Choroid plexus epithelial cell (primary cell): ENCODE results near the gene FGF18.

Experiments
- DNase-seq: peaks from one replicate; pipeline ENCODE4 v3.0.0-alpha.2; 2010; ENCODE audit warnings: low read depth
- H3K4me3 ChIP-seq: 2 replicates; pipeline ENCODE4 v1.5.1; 2011; ENCODE audit warnings: low read depth, mild to moderate bottlenecking, control low read depth, low read length, moderate library complexity
- TF ChIP-seq, protein P1 (sequence below): conservative IDR thresholded peaks from 2 replicates; pipeline ENCODE4 v1.5.1; 2011; ENCODE audit warnings: low read depth, mild to moderate bottlenecking, control low read depth, inconsistent platforms, low read length, moderate library complexity

FGF18 gene

GRCh38 chr5:171436804-171437285, 17.4 kb downstream of the FGF18 start:
- DNase-seq: no peak
- no peak overlapping the region for H3K4me3 ChIP-seq
- TF ChIP-seq, protein P1, sequence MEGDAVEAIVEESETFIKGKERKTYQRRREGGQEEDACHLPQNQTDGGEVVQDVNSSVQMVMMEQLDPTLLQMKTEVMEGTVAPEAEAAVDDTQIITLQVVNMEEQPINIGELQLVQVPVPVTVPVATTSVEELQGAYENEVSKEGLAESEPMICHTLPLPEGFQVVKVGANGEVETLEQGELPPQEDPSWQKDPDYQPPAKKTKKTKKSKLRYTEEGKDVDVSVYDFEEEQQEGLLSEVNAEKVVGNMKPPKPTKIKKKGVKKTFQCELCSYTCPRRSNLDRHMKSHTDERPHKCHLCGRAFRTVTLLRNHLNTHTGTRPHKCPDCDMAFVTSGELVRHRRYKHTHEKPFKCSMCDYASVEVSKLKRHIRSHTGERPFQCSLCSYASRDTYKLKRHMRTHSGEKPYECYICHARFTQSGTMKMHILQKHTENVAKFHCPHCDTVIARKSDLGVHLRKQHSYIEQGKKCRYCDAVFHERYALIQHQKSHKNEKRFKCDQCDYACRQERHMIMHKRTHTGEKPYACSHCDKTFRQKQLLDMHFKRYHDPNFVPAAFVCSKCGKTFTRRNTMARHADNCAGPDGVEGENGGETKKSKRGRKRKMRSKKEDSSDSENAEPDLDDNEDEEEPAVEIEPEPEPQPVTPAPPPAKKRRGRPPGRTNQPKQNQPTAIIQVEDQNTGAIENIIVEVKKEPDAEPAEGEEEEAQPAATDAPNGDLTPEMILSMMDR: no peak

- DNase-seq: peak; percentile 8
- no peak overlapping the region for H3K4me3 ChIP-seq
- TF ChIP-seq, protein P1: peak; percentile 17
Measured at GRCh38 chr5:171437286-171437821, 17.9 kb downstream of the FGF18 start.

GRCh38 chr5:171438738-171439137, 19.3 kb downstream of the FGF18 start:
- no peak overlapping the region for H3K4me3 ChIP-seq
- TF ChIP-seq, protein P1: no peak
- DNase-seq: no peak

GRCh38 chr5:171441246-171441791, 21.9 kb downstream of the FGF18 start:
- H3K4me3 ChIP-seq: no peak overlapping the region
- no peak for DNase-seq
- TF ChIP-seq, protein P1: no peak

DNA sequence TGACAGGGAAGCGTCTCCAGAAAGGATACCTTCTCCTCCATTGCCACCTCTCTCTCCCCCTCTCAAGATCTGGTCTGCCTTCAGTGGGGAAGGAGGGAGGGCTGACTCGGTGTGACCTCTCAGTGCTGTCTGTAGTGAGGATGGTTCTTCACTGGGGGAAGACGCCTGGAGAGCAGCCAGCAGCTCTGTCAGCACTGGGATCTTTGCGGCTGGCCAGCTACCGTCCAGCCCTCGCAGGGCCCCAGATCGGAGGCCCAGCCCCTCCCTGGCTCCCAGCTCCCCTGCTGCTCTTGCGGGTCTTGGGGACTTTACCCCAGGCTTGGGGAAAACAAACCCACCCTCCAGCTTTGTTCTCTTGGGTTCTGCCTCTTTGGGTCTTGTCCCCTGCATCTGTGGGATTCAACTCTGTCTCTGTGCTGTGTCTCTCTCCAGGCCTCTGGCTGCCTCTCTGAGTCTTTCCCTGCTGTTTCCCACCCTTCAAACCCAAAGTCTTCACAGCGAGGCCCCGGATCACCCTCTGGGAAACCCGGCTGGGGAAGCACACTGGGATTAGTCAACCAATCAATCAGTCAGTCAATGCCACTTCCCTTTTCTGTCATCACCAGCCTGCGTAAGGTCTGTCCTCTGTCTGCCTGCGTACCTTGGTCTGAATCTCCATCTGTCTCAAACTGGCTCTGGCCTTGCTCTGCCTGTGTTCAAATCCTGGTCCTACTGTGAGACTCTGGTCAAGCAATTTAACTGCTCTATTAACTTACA, 23.0 kb downstream of the FGF18 start:
- peak; percentile 78 for DNase-seq
- no peak overlapping the region for H3K4me3 ChIP-seq
- TF ChIP-seq, protein P1: no peak

DNA sequence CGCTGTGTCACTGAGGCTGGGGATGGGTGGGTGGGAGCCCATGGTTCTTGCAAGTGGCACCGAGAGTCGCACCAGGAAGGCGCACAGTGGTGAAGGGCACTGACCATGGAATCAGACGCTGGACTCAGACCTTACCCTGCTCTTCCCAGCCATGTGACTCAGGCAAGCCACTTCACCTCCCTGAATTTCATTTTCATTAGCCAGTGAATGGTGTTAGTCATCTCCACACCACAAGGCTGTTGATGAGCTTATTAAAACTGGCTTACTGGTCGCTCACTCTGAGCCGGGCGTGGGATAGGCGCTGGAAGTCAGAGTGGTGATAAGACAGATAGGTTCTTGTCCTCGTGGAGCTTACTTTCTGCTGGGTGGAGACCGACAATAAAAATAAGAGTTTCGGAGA, 25.1 kb downstream of the FGF18 start:
- peak; percentile 33 for DNase-seq
- no peak overlapping the region for H3K4me3 ChIP-seq
- TF ChIP-seq, protein P1: no peak
